A673 (cell line): Measurements from ENCODE around the gene DAPK2. TPM values are rescaled to one million over a fixed set of nuclear protein-coding genes. Genes with fewer than 3 reads are reported as not detected.

Experiments used
- BruUV-seq: library from RNA; stranded (reverse); fragments of 400-500 nt; replicated peaks from 2 replicates; lab custom pipeline; 2021; lab: Mats Ljungman, UMichigan
- CTCF ChIA-PET: fragments of 300-600 bp; sonication (Branson Sonifier 250); formaldehyde crosslinking; loops from one replicate; lab custom pipeline; 2022; ENCODE audit warnings: antibody characterized with exemption; lab: Charles Lee
- POLR2A ChIA-PET: fragments of 300-600 bp; sonication (Branson Sonifier 250); formaldehyde crosslinking; loops from one replicate; lab custom pipeline; 2022; ENCODE audit warnings: antibody characterized with exemption; ENCODE audit not compliant: low non-redundant PET; lab: Charles Lee
- DNase-seq: peaks from one replicate; pipeline ENCODE4 v3.0.0-alpha.2; 2015; ENCODE audit warnings: low spot score
- H3K27ac ChIP-seq: fragments of 200-600 bp; sonication (generic); 2 replicates; pipeline ENCODE4 v1.5.1; 2016; ENCODE audit warnings: mixed run types, low read depth, mild to moderate bottlenecking, mixed read lengths, antibody characterized with exemption, low read length; ENCODE audit not compliant: poor library complexity, severe bottlenecking
- H3K27me3 ChIP-seq: fragments of 200-600 bp; sonication (generic); replicated peaks from 2 replicates; pipeline ENCODE4 v1.6.1; 2017; ENCODE audit warnings: mixed run types, low read depth, mild to moderate bottlenecking, mixed read lengths, antibody characterized with exemption, low read length; ENCODE audit not compliant: insufficient read depth, poor library complexity
- H3K36me3 ChIP-seq: fragments of 200-600 bp; sonication (generic); 2 replicates; pipeline ENCODE4 v1.6.1; 2016; ENCODE audit warnings: mixed run types, mild to moderate bottlenecking, mixed read lengths, antibody characterized with exemption, low read length; ENCODE audit not compliant: insufficient read depth, poor library complexity, severe bottlenecking
- H3K4me1 ChIP-seq: fragments of 200-600 bp; sonication (generic); 2 replicates; pipeline ENCODE4 v1.6.1; 2017; ENCODE audit warnings: mixed run types, mild to moderate bottlenecking, mixed read lengths, antibody characterized with exemption, low read length; ENCODE audit not compliant: insufficient read depth, poor library complexity, severe bottlenecking
- H3K4me3 ChIP-seq: fragments of 200-600 bp; sonication (generic); 2 replicates; pipeline ENCODE4 v1.5.1; 2016; ENCODE audit warnings: low read depth, mixed run types, mild to moderate bottlenecking, mixed read lengths, low read length; ENCODE audit not compliant: poor library complexity, severe bottlenecking
- H3K9me3 ChIP-seq: fragments of 200-600 bp; sonication (generic); 2 replicates; pipeline ENCODE4 v1.6.1; 2016; ENCODE audit warnings: mixed run types, low read depth, mild to moderate bottlenecking, mixed read lengths, antibody characterized with exemption, low read length; ENCODE audit not compliant: poor library complexity, severe bottlenecking
- EZH2 ChIP-seq: fragments of 200-600 bp; sonication (generic); IDR thresholded peaks from 2 replicates; pipeline ENCODE4 v1.6.1; 2017; ENCODE audit warnings: borderline replicate concordance, low read depth, mild to moderate bottlenecking, mixed read lengths, antibody characterized with exemption, low read length; ENCODE audit not compliant: poor library complexity, severe bottlenecking
- intact Hi-C: fragments of 100-400 bp; cut with micrococcal nuclease; formaldehyde crosslinking; loops from one replicate; pipeline ENCODE4 v1.10.0; 2022; ENCODE audit not compliant: unreplicated experiment
- total RNA-seq: library from RNA; stranded (reverse); gene quantifications from 2 replicates; pipeline ENCODE4 v1.2.3, GENCODE V29; 2021
- TF ChIP-seq, protein P1 (sequence below): fragments of 300-800, 200-600 bp; sonication (generic); conservative IDR thresholded peaks from 2 replicates; pipeline ENCODE4 v1.5.1; 2017; ENCODE audit warnings: low read depth, mild to moderate bottlenecking, antibody characterized with exemption, low read length, moderate library complexity, mixed read lengths

The DAPK2 gene
- total RNA-seq, 1 experiment from 2014 or later = 19.2 TPM

DNA sequence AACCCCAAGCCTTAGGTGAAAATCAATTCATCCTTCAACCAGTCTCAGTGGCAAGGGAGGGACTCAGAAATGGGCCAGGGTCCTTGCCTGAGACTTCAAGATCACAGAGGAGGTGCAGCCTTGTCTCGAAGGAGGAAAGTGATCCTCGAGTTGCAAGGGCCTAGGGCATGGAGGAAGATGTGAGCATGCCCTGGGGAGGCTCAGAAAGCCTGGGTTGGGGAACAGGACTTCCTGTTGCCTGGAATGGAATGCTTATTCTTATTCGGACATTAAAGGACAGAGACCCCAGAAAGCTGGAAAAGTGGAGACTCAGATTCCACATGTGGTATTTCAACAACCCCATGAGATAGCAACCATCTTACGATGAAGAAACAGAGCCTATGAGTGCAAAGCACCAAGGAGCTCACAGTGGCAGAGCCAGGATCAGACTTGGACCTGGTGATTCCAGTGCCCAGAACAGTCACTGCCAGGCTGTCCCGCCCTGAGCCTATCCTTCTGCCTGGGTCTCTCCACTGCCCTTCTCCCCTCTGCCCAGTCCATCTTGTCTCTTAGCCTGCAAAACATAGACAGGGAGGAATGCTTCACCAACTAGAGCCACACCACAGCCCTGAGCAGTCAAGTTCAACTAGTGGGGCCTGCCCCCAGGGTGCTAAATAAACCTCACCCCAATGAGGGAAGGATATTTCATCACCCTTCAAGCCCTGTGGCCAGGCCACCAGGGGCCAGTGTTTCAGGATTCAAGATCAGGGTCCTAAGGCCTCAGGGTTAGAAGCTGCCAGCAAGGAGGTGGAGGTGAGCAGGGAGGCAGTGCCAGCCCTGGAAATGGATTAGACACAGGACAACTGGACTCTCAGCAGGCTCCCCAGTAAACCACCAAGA is 21.9 kb downstream of the DAPK2 start:
- no peaks in the 10 kb centered on the region for H3K4me1 ChIP-seq
- POLR2A ChIA-PET = no interaction called here
- no TSS peak for BruUV-seq
- no peak overlapping the region for H3K27ac ChIP-seq
- CTCF ChIA-PET = no interaction called here
- no peak overlapping the region for H3K4me3 ChIP-seq
- no peaks in the 10 kb centered on the region for H3K9me3 ChIP-seq
- no peaks in the 10 kb centered on the region for H3K36me3 ChIP-seq
- DNase-seq = no peak
- TF ChIP-seq, protein P1, sequence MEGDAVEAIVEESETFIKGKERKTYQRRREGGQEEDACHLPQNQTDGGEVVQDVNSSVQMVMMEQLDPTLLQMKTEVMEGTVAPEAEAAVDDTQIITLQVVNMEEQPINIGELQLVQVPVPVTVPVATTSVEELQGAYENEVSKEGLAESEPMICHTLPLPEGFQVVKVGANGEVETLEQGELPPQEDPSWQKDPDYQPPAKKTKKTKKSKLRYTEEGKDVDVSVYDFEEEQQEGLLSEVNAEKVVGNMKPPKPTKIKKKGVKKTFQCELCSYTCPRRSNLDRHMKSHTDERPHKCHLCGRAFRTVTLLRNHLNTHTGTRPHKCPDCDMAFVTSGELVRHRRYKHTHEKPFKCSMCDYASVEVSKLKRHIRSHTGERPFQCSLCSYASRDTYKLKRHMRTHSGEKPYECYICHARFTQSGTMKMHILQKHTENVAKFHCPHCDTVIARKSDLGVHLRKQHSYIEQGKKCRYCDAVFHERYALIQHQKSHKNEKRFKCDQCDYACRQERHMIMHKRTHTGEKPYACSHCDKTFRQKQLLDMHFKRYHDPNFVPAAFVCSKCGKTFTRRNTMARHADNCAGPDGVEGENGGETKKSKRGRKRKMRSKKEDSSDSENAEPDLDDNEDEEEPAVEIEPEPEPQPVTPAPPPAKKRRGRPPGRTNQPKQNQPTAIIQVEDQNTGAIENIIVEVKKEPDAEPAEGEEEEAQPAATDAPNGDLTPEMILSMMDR = no peak
- TF ChIP-seq EZH2 = no peak
- intact Hi-C loops = no loop called here
- H3K27me3 ChIP-seq = no peaks in the 10 kb centered on the region

- no TSS peak for BruUV-seq
- POLR2A ChIA-PET = no interaction called here
- CTCF ChIA-PET = no interaction called here
Measured at GRCh38 chr15:64023220-64023619, 23.1 kb downstream of the DAPK2 start.

GRCh38 chr15:64022571-64022970 is 23.7 kb downstream of the DAPK2 start:
- TF ChIP-seq, protein P1 = no peak
- TF ChIP-seq EZH2 = no peak
- Histone ChIP-seq H3K27me3 (no peaks in the 10 kb centered on the region), H3K4me3 (no peak overlapping the region), H3K9me3 (no peaks in the 10 kb centered on the region), H3K4me1 (no peaks in the 10 kb centered on the region), H3K27ac (no peak overlapping the region), H3K36me3 (no peaks in the 10 kb centered on the region)
- no peak for DNase-seq
- intact Hi-C loops = no loop called here
- ChIA-PET POLR2A (no interaction called here), CTCF (no interaction called here)
- no TSS peak for BruUV-seq

More at GRCh38 chr15:64023220-64023619, 23.1 kb downstream of the DAPK2 start:
- Histone ChIP-seq H3K4me1 (no peaks in the 10 kb centered on the region), H3K27ac (no peak overlapping the region), H3K9me3 (no peaks in the 10 kb centered on the region), H3K27me3 (no peaks in the 10 kb centered on the region), H3K4me3 (no peak overlapping the region), H3K36me3 (no peaks in the 10 kb centered on the region)
- TF ChIP-seq EZH2 = no peak
- TF ChIP-seq, protein P1 = no peak
- no peak for DNase-seq
- intact Hi-C loops = no loop called here
